HG02938 (cell line): Measurements from ENCODE around the gene MSI1.
A peak's percentile ranks its signal among the peaks of the same experiment; 100 is the strongest.

Source experiments
- ATAC-seq: cut with Tn5 transposase; IDR thresholded peaks from one replicate; pipeline ENCODE4 v1.9.1; 2021; ENCODE audit warnings: mild to moderate bottlenecking, moderate library complexity; ENCODE audit not compliant: unreplicated experiment

MSI1 gene

GRCh38 chr12:120328228-120328627 is 40.7 kb downstream of the MSI1 start:
- ATAC-seq, result no peak

- ATAC-seq, result no peak
Observed at GRCh38 chr12:120327593-120327992, 41.4 kb downstream of the MSI1 start, which contains the start of gene PLA2G1B. TSS of gene PLA2G1B (minus strand) at chr12:120327779. CDS start at chr12:120327753, 26 bp downstream.

- ATAC-seq, result no peak
Observed at GRCh38 chr12:120324841-120325417, 44.0 kb downstream of the MSI1 start.

- ATAC-seq, result no peak
Observed at GRCh38 chr12:120323772-120324171, 45.2 kb downstream of the MSI1 start.

GRCh38 chr12:120321382-120322202 is 47.4 kb downstream of the MSI1 start:
- ATAC-seq, result no peak

- peak; percentile 100 for ATAC-seq
Observed at GRCh38 chr12:120317224-120318105, 51.5 kb downstream of the MSI1 start.

GRCh38 chr12:120316798-120317223 is 52.2 kb downstream of the MSI1 start:
- no peak for ATAC-seq

GRCh38 chr12:120314220-120314619 is 54.7 kb downstream of the MSI1 start:
- no peak for ATAC-seq

GRCh38 chr12:120301962-120302815 is 66.8 kb downstream of the MSI1 start, which contains the start of gene SIRT4:
TSS of gene SIRT4 (plus strand) at chr12:120302321. CDS start at chr12:120303562, 1,241 bp downstream.
- ATAC-seq, result peak; percentile 96

GRCh38 chr12:120292661-120293531 is 76.1 kb downstream of the MSI1 start, which contains the start of gene RNU4-1:
TSS of gene RNU4-1 (minus strand) at chr12:120293237.
- peak; percentile 48 for ATAC-seq

- peak; percentile 9 for ATAC-seq
Observed at GRCh38 chr12:120292411-120292660, 76.6 kb downstream of the MSI1 start.
